OCI-LY1 (cell line): ENCODE data around the gene PHF20.

Experiments
- H2AFZ ChIP-seq: fragments of 200-600 bp; sonication (generic), shearing (Covaris generic); 2 replicates; pipeline ENCODE4 v1.6.0; 2014; ENCODE audit warnings: antibody characterized with exemption, mild to moderate bottlenecking, low read length
- H3F3A ChIP-seq: fragments of 200-600 bp; sonication (generic), shearing (Covaris generic); 2 replicates; pipeline ENCODE4 v1.6.0; 2014; ENCODE audit warnings: mild to moderate bottlenecking, antibody characterized with exemption, low read length, moderate library complexity; ENCODE audit not compliant: insufficient read depth
- H3K27ac ChIP-seq: fragments of 200-600 bp; sonication (generic); 2 replicates; pipeline ENCODE4 v1.5.1; 2014; ENCODE audit warnings: low read length, mixed run types, mild to moderate bottlenecking, low read depth; ENCODE audit not compliant: poor library complexity, severe bottlenecking
- H3K27me3 ChIP-seq: fragments of 200-600 bp; sonication (generic); 2 replicates; pipeline ENCODE4 v1.6.0; 2014; ENCODE audit warnings: antibody characterized with exemption, mild to moderate bottlenecking, low read length, moderate library complexity; ENCODE audit not compliant: insufficient read depth
- H3K36me3 ChIP-seq: fragments of 200-600 bp; sonication (generic); 2 replicates; pipeline ENCODE4 v1.6.1; 2014; ENCODE audit warnings: mild to moderate bottlenecking, antibody characterized with exemption, low read length, moderate library complexity, mixed read lengths; ENCODE audit not compliant: insufficient read depth
- H3K4me1 ChIP-seq: fragments of 200-600 bp; sonication (generic); 2 replicates; pipeline ENCODE4 v1.5.1; 2014; ENCODE audit warnings: mild to moderate bottlenecking, low read length, moderate library complexity; ENCODE audit not compliant: insufficient read depth, severe bottlenecking
- H3K4me2 ChIP-seq: fragments of 200-600 bp; sonication (generic), shearing (Covaris generic); 2 replicates; pipeline ENCODE4 v1.6.1; 2014; ENCODE audit warnings: low read length
- H3K4me3 ChIP-seq: fragments of 200-600 bp; sonication (generic); 2 replicates; pipeline ENCODE4 v1.5.1; 2014; ENCODE audit warnings: low read length, low read depth, mild to moderate bottlenecking, mixed read lengths; ENCODE audit not compliant: poor library complexity, severe bottlenecking
- H3K79me2 ChIP-seq: fragments of 200-600 bp; shearing (Covaris generic); 2 replicates; pipeline ENCODE4 v1.6.1; 2016; ENCODE audit warnings: mixed run types, low read length, mixed read lengths; ENCODE audit not compliant: insufficient read depth
- H3K9ac ChIP-seq: fragments of 200-600 bp; sonication (generic), shearing (Covaris generic); 2 replicates; pipeline ENCODE4 v1.6.1; 2014; ENCODE audit warnings: mild to moderate bottlenecking, low read length, mixed read lengths
- H3K9me2 ChIP-seq: fragments of 200-600 bp; sonication (generic), shearing (Covaris generic); 2 replicates; pipeline ENCODE4 v1.6.1; 2014; ENCODE audit warnings: low read depth, mild to moderate bottlenecking, low read length, mixed read lengths
- H3K9me3 ChIP-seq: fragments of 200-600 bp; shearing (Covaris generic); 2 replicates; pipeline ENCODE4 v1.6.1; 2014; ENCODE audit warnings: low read length, mixed read lengths
- H4K20me1 ChIP-seq: fragments of 200-600 bp; sonication (generic), shearing (Covaris generic); 2 replicates; pipeline ENCODE4 v1.6.0; 2016; ENCODE audit warnings: mild to moderate bottlenecking, low read length; ENCODE audit not compliant: insufficient read depth
- CTCF ChIP-seq: fragments of 200-600 bp; sonication (generic), shearing (Covaris generic); IDR thresholded peaks from 2 replicates; pipeline ENCODE4 v1.5.1; 2017; ENCODE audit warnings: mild to moderate bottlenecking, antibody characterized with exemption, low read length, moderate library complexity, mixed read lengths
- EZH2 ChIP-seq: fragments of 200-600 bp; sonication (generic), shearing (Covaris generic); IDR thresholded peaks from 2 replicates; pipeline ENCODE4 v1.8.0; 2017; ENCODE audit warnings: borderline replicate concordance, mixed run types, mild to moderate bottlenecking, antibody characterized with exemption, low read length, moderate library complexity, mixed read lengths

The PHF20 gene

GRCh38 chr20:35918021-35918420 is 146.2 kb downstream of the PHF20 start:
- Histone ChIP-seq H3K4me1 (no peaks in the 10 kb centered on the region), H3K9ac (no peak overlapping the region), H3K27ac (no peak overlapping the region), H3K9me3 (no peaks in the 10 kb centered on the region), H3K9me2 (no peaks in the 10 kb centered on the region), H3K79me2 (no peaks in the 10 kb centered on the region), H4K20me1 (no peaks in the 10 kb centered on the region), H3K4me2 (no peak overlapping the region), H3F3A (no peaks in the 10 kb centered on the region), H2AFZ (no peak overlapping the region), H3K36me3 (peaks cover 73% of the 10 kb centered on the region), H3K27me3 (no peaks in the 10 kb centered on the region), H3K4me3 (no peak overlapping the region)
- TF ChIP-seq EZH2 (no peak), CTCF (no peak)

- no peak overlapping the region for H3K4me3 ChIP-seq
- no peaks in the 10 kb centered on the region for H3K79me2 ChIP-seq
- H3K27me3 ChIP-seq: no peaks in the 10 kb centered on the region
- no peaks in the 10 kb centered on the region for H3K9me3 ChIP-seq
- H3K4me2 ChIP-seq: no peak overlapping the region
- no peaks in the 10 kb centered on the region for H3K9me2 ChIP-seq
- no peak overlapping the region for H2AFZ ChIP-seq
- no peaks in the 10 kb centered on the region for H4K20me1 ChIP-seq
- H3K27ac ChIP-seq: no peak overlapping the region
- no peak overlapping the region for H3K9ac ChIP-seq
- TF ChIP-seq EZH2 (no peak), CTCF (no peak)
- no peaks in the 10 kb centered on the region for H3F3A ChIP-seq
- H3K36me3 ChIP-seq: peaks cover 56% of the 10 kb centered on the region
- H3K4me1 ChIP-seq: no peaks in the 10 kb centered on the region
Observed at GRCh38 chr20:35920523-35920922, 148.7 kb downstream of the PHF20 start.

- no peak overlapping the region for H2AFZ ChIP-seq
- no peak overlapping the region for H3K9ac ChIP-seq
- no peak overlapping the region for H3K27ac ChIP-seq
- H3K4me1 ChIP-seq: no peaks in the 10 kb centered on the region
- H3K9me3 ChIP-seq: no peaks in the 10 kb centered on the region
- H3K27me3 ChIP-seq: no peaks in the 10 kb centered on the region
- TF ChIP-seq EZH2 (no peak), CTCF (no peak)
- no peaks in the 10 kb centered on the region for H3F3A ChIP-seq
- no peak overlapping the region for H3K4me3 ChIP-seq
- H4K20me1 ChIP-seq: no peaks in the 10 kb centered on the region
- peaks cover 57% of the 10 kb centered on the region for H3K36me3 ChIP-seq
- no peak overlapping the region for H3K4me2 ChIP-seq
- H3K79me2 ChIP-seq: no peaks in the 10 kb centered on the region
- no peaks in the 10 kb centered on the region for H3K9me2 ChIP-seq
Observed at GRCh38 chr20:35929301-35929700, 157.5 kb downstream of the PHF20 start.
